Measurements from ENCODE around the gene FBXW7. TPM values are rescaled to one million over a fixed set of nuclear protein-coding genes. Genes with fewer than 3 reads are reported as not detected.

Gene FBXW7
- total and polyA plus RNA-seq, 2 of the 8 experiments (the other 6 are each of a cell fraction or from before 2014, with no cell fraction given) = 6.0 to 26.7 TPM

DNA sequence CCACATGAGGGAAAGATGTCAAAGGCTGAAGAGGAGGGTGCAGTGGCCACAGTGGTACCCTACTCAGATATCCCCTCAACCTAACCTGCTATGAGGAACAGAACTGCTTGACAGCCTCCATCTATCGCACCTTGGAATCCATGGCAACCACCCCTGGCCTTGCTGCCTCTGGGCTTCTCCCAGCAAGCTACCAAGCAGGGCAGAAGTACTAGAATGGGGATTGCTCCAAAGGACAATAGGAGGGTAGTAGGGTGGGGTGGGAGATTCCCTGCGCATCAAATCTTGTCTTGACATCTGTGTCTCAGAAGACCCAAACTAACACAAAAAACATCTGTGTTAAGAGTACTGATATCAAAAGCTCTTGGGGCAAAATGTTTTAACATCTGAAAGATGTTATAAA lies 118.2 kb downstream of the FBXW7 start (continued):
- TF ChIP-seq, protein P1, sequence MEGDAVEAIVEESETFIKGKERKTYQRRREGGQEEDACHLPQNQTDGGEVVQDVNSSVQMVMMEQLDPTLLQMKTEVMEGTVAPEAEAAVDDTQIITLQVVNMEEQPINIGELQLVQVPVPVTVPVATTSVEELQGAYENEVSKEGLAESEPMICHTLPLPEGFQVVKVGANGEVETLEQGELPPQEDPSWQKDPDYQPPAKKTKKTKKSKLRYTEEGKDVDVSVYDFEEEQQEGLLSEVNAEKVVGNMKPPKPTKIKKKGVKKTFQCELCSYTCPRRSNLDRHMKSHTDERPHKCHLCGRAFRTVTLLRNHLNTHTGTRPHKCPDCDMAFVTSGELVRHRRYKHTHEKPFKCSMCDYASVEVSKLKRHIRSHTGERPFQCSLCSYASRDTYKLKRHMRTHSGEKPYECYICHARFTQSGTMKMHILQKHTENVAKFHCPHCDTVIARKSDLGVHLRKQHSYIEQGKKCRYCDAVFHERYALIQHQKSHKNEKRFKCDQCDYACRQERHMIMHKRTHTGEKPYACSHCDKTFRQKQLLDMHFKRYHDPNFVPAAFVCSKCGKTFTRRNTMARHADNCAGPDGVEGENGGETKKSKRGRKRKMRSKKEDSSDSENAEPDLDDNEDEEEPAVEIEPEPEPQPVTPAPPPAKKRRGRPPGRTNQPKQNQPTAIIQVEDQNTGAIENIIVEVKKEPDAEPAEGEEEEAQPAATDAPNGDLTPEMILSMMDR (IDR thresholded peaks at IDR 0.05; ENCODE audit: control extremely low read depth in 1 of 3, insufficient read depth in 1 of 3, low read depth in 1 of 3, low read length in 3 of 3) = no peak
- TF ChIP-seq E2F6 (IDR thresholded peaks at IDR 0.05) = no peak
- TF ChIP-seq RAD21 (IDR thresholded peaks at IDR 0.05 in 1 of 2, conservative IDR thresholded peaks at IDR 0.05 in 1 of 2; ENCODE audit: low read depth in 2 of 2, low read length in 2 of 2) = no peak
- no peak for TF ChIP-seq USF2 (IDR thresholded peaks at IDR 0.05; ENCODE audit: low read length)
- no peak for TF ChIP-seq RBBP5 (IDR thresholded peaks at IDR 0.05; ENCODE audit: borderline replicate concordance, low read depth, low read length)
